T-helper 9 cell (primary cell): ENCODE measurements around the gene SERPINA9.
"Not testable (repeated sequence)": the region's sequence is repeated elsewhere in the genome, so short reads cannot be mapped to it uniquely, and the experiment has no call there.

Experiments used
- DNase-seq: peaks from one replicate; pipeline ENCODE4 v3.0.0-alpha.2; 2020
- total RNA-seq, 2 donors: gene quantifications; one replicate each; lab custom pipeline; 2026; lab: John Stamatoyannopoulos, UW

Gene SERPINA9, protein sequence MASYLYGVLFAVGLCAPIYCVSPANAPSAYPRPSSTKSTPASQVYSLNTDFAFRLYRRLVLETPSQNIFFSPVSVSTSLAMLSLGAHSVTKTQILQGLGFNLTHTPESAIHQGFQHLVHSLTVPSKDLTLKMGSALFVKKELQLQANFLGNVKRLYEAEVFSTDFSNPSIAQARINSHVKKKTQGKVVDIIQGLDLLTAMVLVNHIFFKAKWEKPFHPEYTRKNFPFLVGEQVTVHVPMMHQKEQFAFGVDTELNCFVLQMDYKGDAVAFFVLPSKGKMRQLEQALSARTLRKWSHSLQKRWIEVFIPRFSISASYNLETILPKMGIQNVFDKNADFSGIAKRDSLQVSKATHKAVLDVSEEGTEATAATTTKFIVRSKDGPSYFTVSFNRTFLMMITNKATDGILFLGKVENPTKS
- 0 reads per million in 2 donors for total RNA-seq

DNA sequence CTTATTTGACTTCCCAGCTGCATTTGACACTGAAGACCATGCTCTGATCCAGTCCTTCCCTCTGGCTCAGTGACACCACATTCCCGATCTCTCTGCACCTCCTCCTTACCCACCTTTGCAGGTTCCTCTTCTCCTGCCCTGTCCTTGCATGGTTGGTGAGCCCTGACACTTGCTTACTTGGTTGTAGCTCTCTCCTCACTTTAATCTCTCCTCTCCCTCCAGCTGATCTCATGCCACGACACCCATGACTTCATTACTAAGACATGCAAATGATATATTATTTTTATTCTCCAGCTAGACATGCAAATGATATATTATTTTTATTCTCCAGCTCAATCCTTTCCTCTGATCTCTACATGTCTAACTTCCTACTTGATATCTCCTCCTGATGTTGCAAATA lies at the start of gene SERPINA9:
Gene SERPINA9 (minus strand): TSS at position 175 of the 400 bp plus-strand sequence. CDS start 6,357 bp downstream, outside the sequence.
- no peak for DNase-seq

DNA sequence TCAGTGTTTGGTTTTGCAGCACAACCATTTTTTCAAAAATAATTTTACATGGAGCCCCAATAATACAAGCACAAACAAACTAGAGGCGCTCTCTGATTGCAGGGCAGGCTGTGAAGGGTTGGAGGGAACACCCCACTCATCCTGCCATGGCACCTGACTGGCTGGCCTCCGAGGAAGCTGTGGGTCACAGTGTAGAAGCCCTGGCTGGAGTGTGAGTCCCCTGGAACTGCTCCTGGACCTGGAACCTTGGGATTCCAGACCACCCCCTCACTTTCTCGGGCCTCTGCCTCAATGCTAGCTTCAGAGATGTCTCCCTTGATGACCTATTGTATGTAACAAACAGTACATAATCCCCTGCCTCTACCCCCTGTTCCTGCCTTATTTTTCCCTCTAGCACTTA lies 48.1 kb upstream of the SERPINA9 start:
- no peak for DNase-seq

DNA sequence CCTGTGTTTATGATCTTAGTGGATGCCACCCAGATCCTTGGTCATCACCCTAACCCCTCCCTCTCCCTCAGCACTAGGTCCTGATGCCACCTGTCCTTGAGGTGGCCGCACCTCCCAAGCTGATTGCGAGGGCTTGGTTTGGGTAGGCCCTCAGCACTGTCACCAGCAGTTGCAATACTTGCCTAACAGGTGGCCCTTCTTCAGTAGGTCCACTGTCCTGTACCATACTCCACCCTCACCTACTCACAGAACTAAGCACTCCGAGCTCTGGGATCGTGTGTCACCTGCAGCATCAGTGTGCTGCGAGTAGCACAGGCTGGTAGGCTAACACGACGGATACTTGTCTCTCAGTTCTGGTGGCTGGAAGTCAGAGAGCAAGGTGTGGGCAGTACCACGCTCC lies 47.3 kb upstream of the SERPINA9 start:
- DNase-seq, result no peak

DNA sequence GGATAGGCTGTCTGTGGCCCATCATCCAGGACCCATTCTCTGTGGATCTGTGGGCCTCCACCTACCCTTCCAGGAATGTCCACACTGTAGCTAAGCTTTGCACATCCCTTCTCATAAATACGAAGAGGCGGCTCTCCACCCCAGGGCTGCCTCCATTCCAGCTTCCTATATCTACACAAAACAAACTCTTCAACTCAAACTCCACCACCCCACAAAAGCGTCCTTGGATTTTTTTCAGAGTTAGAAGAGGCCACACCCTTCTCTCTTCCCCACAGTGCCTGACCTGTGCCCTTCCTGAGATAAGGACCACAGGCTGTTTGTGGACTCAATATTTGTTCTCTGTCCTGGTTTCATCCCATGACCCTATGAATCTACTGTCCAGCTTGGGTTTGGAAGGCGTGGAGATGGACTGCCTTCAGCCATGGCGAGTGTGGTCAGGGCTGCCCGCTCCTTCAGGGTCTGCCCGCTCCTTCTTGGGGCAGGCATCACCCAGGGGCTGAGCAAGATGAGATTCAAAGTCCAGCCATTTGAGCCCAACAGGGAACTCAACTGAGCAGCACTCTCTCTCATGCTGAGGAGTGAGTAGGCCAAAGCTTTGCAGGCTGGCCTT lies 46.2 kb upstream of the SERPINA9 start:
- DNase-seq, result no peak

DNA sequence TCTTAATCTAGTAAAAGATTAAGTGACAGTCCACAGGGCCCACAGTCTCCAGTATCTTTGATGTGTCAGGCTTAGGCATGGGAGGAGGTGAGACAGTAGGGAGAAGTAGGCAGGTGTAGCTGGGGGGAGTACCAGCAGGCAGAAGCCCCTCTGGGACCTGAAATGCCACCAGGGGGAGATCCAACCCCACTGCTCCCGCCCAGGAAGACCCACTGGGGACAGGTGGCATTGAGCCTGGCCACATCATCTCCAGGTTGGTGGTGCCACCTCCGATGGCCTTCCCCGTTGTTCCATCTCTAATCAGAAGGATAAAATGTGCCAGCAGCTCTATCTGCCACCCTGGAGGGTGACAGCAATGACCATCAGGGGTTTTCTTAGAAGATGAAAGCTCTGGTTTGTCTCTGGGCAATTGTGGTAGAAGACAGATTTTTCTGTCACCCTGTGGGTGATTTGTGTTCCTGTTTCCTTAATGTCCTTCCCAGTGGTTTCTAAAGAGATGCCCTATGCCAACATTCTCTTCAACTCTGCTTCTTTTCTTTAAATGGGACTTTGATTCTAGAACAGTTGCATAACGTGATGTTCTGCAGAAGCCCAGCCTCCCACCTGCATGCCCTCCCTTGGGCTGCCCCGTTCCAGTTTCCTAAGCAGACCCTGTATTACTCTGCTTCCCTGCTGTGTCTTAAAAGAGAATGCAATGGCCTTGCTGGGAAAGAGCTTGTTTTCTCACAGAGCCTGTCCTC lies 45.5 kb upstream of the SERPINA9 start:
- no peak for DNase-seq

DNA sequence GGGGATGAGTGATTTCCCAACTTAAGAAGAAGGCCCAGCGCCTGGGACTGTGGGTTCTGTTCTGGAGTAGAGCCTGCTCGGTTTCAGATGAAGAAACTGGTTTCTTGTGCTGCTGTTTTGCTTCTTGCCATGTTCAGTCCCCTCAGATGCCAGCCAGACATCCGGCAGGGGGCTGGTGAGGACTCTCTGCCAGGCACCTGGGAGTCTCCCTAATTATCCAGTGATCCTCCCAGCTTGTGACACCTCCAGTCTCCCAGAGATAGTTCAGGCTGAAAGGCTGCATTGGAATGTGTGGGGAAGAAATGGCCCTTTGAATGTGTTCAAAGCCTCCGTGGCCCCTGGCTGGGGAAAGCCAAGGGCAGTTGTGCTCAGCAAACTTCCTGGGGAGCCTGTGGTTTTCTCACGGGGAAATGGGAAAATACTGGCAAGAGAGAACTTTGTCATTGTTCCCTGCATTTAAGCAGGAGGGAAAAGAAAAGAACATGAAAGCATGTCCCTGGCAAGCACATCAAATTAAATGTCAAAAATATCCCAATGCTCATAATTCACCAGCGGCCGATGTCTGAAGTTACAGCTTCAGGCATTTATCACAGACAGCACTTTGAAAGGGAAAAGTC lies 41.8 kb upstream of the SERPINA9 start:
- no peak for DNase-seq

DNA sequence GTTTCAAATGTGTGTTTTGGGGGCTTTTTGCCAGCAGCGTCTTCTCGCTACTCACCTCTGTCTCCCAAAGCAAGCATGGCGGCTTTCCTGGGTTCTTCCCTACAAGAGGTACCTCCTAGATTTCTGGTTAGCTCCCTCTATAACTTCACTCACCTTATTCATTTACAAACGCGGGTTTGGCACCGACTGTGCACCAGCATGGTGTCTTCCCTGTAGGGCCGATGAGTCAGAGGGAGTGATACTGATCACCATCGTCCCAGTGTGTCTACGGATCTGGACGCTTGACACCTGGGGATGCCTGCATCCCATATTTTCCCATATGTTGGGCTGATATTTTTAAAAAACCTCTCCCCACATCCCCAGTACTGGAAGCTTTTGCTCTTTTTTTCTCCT lies 41.2 kb upstream of the SERPINA9 start:
- DNase-seq, result no peak

DNA sequence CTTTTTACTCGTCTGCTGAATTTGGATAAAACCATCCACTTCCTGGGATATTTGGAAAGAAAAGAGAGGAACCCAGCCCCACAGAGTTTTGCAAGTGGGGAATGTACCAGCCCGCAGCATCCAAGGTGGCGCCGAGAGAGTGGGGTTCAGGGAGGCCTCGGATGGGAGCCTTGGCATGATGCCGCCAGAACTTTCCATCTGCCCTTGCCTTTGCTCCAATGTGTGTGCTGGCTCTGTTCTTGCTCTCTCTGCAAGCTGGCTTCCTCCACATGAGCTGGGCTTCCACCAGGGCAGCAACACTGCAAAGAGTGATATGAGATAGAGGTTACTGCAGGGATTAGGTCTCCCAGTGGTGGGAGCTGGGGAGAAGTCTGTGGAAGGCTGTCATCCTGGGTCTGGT lies 39.9 kb upstream of the SERPINA9 start:
- no peak for DNase-seq

DNA sequence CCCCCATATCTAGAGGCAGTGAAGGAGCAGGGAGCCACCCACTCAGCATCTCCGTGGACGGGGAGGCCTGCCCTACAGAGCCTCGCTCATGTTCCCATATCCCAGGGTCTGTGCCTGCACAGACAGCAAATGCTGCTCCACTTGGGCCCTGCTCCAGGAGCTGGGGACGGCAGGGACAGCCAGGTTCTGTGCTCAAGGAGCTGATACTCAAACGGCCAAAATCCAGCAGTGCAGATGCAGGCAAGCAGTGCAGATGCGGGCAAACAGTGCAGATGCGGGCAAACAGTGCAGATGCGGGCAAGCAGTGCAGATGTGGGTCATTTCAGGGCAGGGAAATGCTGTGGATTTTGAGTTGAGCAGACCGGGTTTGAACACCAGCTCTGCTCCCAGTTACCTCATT lies 39.4 kb upstream of the SERPINA9 start:
- no peak for DNase-seq

DNA sequence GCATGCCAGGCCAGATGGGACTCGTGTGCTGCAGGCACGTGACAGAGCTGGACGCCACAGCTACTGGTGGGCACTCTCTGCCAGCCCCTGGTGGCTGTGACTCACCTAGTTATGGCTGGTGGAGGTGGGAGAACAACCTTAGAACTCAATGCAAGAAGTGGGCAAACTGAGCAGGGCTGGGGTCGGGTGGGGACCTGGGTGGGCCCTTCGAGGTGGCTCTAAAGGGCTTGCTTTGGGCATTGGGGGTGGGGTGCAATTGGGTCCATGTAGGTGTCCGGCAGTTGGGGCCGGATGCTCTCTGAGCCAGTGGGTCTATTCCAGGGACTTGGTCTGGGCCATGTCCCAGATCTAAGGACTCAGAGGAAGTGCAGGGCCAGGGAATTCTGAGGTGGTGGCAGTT lies 38.4 kb upstream of the SERPINA9 start:
- no peak for DNase-seq

DNA sequence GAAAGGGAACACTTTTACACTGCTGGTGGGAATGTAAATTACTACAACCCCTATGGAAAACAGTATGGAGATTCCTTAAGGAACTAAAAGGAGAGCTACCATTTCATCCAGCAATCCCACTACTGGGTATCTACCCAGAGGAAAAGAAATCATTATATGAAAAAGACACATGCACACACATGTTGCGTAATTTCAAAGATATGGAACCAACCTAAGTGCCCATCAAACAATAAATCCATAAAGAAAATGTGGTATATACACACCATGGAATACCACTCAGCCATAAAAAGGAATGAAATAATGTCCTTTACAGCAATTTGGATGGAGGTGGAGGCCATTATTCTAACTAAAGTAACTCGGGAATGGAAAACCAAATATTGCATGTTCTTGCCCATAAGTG lies 34.5 kb upstream of the SERPINA9 start:
- not testable (repeated sequence) for DNase-seq

DNA sequence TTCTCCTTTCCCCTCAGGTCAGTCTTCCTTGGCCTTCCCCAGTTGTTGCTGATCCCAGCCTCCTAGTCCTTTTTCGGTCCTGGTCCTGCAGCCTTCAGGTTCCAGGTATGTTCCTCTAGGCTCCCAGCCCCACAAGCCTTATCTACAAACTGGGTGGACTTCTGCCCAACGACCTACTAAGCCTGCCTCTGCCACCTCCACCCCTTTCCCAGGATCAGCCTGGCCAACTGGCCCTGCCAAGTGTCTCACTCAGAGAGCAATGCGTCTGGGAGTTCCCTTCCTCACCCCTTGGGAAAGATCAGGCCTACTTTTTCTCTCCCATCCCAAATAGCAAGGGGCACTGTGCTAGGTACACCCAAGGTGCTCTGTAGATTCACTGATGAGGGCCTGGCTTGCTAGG lies 33.4 kb upstream of the SERPINA9 start, which contains the start of gene SERPINA12:
Gene SERPINA12 (minus strand): TSS at position 114 of the 400 bp plus-strand sequence. CDS start 11,072 bp downstream, outside the sequence.
- no peak for DNase-seq

DNA sequence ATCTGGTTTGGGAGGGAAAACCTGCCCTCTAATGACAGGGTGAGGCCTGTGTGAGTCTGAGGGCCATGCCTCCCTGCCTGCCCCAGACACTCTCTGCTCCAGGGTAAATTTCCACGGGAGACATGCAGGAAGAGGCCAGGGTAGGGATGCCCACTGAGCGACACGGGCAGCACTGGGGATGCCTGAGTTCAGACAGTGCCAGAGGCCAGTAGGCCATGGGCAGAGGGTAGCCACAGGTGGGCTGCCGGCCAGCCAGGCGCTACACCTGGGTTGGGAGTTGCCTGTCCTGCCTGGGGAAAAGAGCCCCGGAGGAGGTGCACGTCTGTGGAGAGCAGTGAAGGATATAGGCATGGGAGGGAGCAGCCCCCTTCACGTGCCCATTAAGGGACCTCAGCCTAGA lies 29.6 kb upstream of the SERPINA9 start:
- DNase-seq, result no peak

DNA sequence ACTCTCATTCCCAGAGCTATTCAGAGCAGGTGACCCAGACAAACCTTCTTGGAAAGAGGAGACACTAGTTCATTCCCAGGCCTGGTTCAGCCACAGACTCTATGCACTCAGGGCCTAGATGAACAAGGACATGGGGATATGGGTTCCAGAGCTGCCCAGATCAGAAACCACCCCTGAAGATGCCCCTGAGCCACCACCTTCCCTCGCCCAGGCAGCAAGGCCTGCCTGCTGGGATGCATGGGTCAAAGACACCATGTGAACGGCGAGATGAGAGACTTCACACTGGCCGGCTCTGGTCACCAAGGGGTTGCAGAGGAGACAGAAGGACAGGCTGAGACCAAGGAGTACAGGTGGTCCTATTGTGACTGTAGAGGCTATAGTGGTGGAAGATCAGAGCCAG lies 29.2 kb upstream of the SERPINA9 start:
- no peak for DNase-seq

DNA sequence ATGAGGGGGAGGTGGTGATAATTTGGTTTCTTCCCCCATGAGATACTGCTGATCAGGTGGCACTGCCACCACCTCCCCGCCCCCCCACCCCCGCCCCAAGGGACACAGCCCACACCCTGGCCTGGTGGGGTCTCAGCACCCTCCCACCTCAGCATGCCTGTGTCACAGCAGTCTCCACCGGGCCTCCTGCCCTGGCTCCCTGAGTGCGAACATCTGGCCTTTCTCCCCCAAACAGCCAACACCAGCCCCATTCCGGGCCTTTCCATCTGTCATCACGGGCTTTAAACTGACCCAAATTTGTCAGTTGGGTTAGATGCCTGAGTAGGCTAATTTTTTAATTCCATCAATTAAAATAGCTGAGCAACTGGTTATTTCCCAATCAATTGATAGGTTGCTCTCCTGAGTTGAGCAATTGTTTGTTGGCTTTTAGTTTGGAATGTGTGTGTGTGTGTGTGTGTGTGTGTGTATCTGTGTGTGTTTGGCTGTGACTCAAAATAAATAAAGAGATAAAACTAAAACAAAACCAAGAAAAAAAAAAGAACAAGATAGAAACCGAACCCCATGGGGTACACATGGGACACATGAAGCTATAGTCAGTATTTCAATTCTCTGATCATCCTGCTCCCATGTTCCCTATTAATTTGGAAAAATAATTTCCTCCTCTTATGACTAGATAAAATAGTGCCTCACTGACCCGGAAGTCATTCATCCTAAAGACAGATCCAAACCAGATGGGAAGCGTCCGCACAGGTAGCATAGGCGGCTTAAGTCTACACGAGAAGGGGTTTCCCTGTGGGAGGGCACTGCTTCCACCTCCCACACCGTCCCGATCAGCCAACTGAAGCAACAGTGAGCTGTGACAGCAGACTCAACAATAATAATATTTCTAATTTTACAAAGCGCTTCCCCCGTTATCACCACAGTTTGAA lies 25.9 kb upstream of the SERPINA9 start:
- DNase-seq, result no peak

DNA sequence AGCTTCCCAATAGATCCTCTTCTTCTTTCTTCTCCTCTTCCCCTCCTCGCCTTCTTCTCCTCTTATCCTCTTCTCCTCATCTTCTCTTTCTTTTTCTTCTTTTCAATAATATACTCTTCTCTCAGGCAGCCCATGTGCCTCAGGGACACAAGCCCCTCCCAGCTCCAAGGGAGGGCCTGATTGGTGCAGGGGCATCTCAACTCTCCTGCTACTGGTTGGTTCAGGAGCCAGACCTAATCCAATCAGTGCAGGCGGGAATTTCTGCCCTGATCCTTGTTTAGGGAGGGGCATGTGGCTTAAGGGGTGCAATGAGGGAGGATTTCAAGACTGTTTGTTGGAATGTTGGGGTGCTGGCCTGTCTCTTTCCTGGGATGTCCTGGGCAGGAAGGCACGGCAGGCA lies 24.3 kb upstream of the SERPINA9 start:
- no peak for DNase-seq

DNA sequence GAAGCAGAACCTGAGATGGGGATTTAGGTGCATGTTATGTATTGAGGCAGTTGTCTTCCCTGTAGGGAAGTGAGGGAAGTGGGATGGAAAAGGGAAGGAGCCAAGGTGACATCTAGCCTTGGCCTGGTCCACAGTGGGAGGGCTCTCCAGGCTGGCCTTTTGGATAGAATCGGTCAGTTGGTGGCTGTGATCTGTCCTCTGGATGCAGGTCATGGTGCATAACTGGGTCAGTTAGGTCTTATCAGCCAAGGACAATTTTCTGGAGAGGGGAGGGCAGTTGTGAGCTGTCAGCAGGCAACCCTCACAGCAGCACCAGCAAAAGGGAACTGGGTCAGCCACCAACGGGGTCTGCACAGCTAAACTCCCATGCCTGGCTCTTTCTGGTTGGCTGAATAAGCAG lies 23.7 kb upstream of the SERPINA9 start:
- DNase-seq, result no peak

DNA sequence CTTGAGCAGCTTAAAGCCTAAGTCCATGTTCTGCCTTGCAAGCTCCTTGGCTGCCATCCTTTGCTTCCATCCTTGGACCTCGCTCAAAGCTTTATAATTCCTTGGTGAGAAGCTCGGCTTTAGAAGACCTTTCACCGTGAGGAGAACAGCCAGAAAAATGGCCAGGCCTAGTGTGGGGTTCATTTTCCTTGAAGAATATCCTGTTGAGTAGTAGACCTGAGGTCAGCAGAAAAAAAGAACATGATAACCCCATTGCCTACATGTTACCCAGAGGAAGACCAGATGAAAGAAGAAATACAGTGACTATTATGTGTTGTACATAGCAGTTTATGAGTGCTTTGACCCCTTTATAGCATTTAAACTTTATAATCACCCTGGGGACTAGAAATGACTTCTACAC lies 22.2 kb upstream of the SERPINA9 start:
- DNase-seq, result no peak

DNA sequence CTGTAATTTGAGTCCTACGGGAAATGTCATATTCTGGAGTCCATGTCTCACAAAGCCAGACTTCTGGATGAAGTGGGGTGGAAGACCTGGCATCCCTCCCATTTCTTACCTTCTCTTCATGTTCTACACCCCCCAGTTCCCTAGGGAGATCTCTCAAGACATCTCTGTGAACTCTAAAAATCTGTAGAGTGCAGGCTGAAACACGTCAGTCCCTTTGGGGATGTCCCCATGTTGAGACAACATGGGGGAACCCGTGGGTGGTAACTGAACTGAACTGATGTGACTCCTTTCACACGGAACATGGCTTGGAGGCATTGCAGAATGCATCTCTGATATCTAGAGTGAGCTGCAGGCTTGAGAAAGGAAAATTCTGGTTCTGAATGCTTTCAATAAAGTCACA lies 18.1 kb upstream of the SERPINA9 start:
- no peak for DNase-seq

DNA sequence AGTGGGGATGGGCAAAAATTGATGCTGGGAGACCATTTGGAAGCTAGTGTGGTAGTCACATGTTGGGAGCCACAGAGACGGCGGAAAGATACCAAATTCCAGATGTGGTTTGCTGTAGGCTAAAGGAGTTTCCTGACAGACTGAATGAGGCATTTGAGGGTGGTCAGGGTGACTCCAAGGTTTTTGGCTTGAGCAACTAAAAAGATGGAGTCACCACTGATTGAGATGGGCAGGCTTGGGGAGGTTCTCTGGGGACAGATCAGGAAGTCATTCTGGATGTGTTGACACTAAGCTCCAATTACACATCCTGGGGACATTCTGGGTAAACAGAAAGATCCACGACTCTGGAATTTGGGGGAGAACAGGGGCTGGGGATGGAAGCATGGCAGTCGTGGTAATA lies 15.5 kb upstream of the SERPINA9 start:
- no peak for DNase-seq

DNA sequence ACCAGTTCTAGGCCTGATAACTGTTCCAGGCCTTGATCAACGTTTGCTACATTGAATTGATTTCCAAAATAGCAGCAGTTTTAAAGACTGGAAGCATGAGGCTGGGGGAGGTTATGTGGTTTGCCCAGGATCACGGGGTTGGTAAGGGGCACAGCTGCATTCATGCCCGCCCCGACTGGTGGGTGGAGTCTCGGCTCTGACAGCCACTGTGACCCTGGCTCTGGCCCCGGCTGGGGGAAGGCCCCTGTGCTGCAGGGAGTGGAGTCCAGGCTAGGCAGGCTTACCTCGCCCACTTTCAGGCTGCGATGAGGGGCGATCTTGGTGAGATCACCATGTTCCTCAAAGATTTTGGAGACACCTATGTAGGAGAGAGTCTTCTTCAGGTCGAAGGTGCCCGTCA lies 13.3 kb upstream of the SERPINA9 start:
- no peak for DNase-seq

DNA sequence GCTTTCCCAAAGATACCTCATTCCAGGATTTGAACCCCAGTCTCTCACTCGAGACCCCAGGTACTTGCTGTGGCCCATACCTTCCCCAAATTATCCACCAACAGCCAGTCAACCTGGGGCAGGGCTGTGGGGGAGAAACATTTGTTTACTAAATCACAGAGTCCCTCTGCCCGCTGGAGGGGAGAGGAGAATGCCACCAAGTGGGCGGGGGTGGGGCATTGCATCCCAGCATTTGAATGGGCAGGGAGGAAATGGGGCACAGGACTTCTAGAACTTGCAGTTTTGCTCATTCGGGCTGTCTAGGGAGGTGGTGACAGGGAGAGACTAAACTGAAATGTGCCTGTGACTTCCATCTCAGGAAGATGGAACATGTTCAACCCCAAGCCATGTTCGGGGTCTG lies 10.9 kb upstream of the SERPINA9 start:
- no peak for DNase-seq
